Panc1 (cell line): ENCODE data around the gene RGS9. TPM values are rescaled to one million over a fixed set of nuclear protein-coding genes. Genes with fewer than 3 reads are reported as not detected.
"Not testable (repeated sequence)": the region's sequence is repeated elsewhere in the genome, so short reads cannot be mapped to it uniquely, and the experiment has no call there.

Experiments
- ATAC-seq: fragments of 200-7000 bp; cut with Tn5 transposase; 2 replicates; pipeline ENCODE4 v1.9.1; 2020; ENCODE audit warnings: mild to moderate bottlenecking, moderate library complexity
- BruUV-seq: library from RNA; stranded (reverse); fragments of 400-500 nt; replicated peaks from 2 replicates; lab custom pipeline; 2021; lab: Mats Ljungman, UMichigan
- CTCF ChIA-PET: fragments of 300-600 bp; sonication (Branson Sonifier 250); formaldehyde crosslinking; loops from one replicate; lab custom pipeline; 2022; ENCODE audit warnings: antibody characterized with exemption; lab: Charles Lee
- POLR2A ChIA-PET: fragments of 300-600 bp; sonication (Branson Sonifier 250); formaldehyde crosslinking; loops from one replicate; lab custom pipeline; 2022; ENCODE audit warnings: antibody characterized with exemption; lab: Charles Lee
- DNase-seq: peaks from one replicate; pipeline ENCODE4 v3.0.0-alpha.2; 2010; ENCODE audit warnings: low read depth, low spot score
- H3K27ac ChIP-seq: 2 replicates; pipeline ENCODE4 v1.5.1; 2011; ENCODE audit warnings: mild to moderate bottlenecking, low read length, inconsistent platforms
- H3K27me3 ChIP-seq: fragments of 200-500 bp; sonication (Bioruptor generic); 2 replicates; pipeline ENCODE4 v1.6.0; 2014; ENCODE audit warnings: low read length, inconsistent platforms; ENCODE audit not compliant: control insufficient read depth, insufficient read depth
- H3K36me3 ChIP-seq: fragments of 200-500 bp; sonication (Bioruptor generic); 2 replicates; pipeline ENCODE4 v1.5.1; 2014; ENCODE audit warnings: inconsistent platforms, mild to moderate bottlenecking, low read length, moderate library complexity; ENCODE audit not compliant: control insufficient read depth, insufficient read depth
- H3K4me1 ChIP-seq: 2 replicates; pipeline ENCODE4 v1.5.1; 2011; ENCODE audit warnings: inconsistent platforms, mild to moderate bottlenecking, low read length, moderate library complexity; ENCODE audit not compliant: control insufficient read depth, insufficient read depth
- H3K4me3 ChIP-seq, 2 experiments: 2 replicates each; pipeline ENCODE4 v1.5.1; 2011 to 2012; ENCODE audit warnings: low read depth in 2 of 2, low read length in 2 of 2, mild to moderate bottlenecking in 2 of 2, inconsistent platforms in 1 of 2, moderate library complexity in 1 of 2
- H3K9me3 ChIP-seq: fragments of 200-500 bp; sonication (Bioruptor generic); 2 replicates; pipeline ENCODE4 v1.5.1; 2014; ENCODE audit warnings: low read depth, mild to moderate bottlenecking, inconsistent platforms, low read length, moderate library complexity; ENCODE audit not compliant: control insufficient read depth, insufficient read depth
- POLR2AphosphoS5 ChIP-seq: IDR thresholded peaks from 2 replicates; pipeline ENCODE4 v1.6.1; 2012; ENCODE audit warnings: mild to moderate bottlenecking, low read depth, low read length, moderate library complexity
- SIN3A ChIP-seq: IDR thresholded peaks from 2 replicates; pipeline ENCODE4 v1.6.1; 2012; ENCODE audit warnings: low read depth, mild to moderate bottlenecking, low read length, moderate library complexity, borderline replicate concordance; ENCODE audit not compliant: insufficient read depth
- TCF7L2 ChIP-seq: IDR thresholded peaks from 2 replicates; pipeline ENCODE4 v1.6.1; 2011; ENCODE audit warnings: mild to moderate bottlenecking, low read depth, low read length, inconsistent platforms
- in situ Hi-C: cut with HindIII; loops from 2 replicates; pipeline ENCODE4 v1.10.0; 2016; ENCODE audit warnings: low sequenced_read_pairs, low pct_unique_long_range_greater_than_20kb
- intact Hi-C: fragments of 100-400 bp; cut with micrococcal nuclease; formaldehyde crosslinking; loops from one replicate; pipeline ENCODE4 v1.10.0; 2022; ENCODE audit not compliant: unreplicated experiment
- total RNA-seq: library from RNA; stranded (reverse); gene quantifications from one replicate; pipeline ENCODE4 v1.2.1, GENCODE V29; 2021; ENCODE audit not compliant: unreplicated experiment
- TF ChIP-seq, protein P1 (sequence below): fragments of 450-650 bp; IDR thresholded peaks from 2 replicates; pipeline ENCODE4 v1.5.1; 2017; ENCODE audit warnings: mild to moderate bottlenecking
- TF ChIP-seq, protein P2 (sequence below), 2 experiments: IDR thresholded peaks; 2 replicates each; pipeline ENCODE4 v1.6.1; 2011 to 2012; ENCODE audit warnings: low read depth in 2 of 2, control low read depth in 1 of 2, low read length in 1 of 2, mild to moderate bottlenecking in 1 of 2, moderate library complexity in 1 of 2; ENCODE audit not compliant: insufficient read depth in 1 of 2

The RGS9 gene
- total RNA-seq, 1 experiment from 2014 or later = 3.3 TPM

DNA sequence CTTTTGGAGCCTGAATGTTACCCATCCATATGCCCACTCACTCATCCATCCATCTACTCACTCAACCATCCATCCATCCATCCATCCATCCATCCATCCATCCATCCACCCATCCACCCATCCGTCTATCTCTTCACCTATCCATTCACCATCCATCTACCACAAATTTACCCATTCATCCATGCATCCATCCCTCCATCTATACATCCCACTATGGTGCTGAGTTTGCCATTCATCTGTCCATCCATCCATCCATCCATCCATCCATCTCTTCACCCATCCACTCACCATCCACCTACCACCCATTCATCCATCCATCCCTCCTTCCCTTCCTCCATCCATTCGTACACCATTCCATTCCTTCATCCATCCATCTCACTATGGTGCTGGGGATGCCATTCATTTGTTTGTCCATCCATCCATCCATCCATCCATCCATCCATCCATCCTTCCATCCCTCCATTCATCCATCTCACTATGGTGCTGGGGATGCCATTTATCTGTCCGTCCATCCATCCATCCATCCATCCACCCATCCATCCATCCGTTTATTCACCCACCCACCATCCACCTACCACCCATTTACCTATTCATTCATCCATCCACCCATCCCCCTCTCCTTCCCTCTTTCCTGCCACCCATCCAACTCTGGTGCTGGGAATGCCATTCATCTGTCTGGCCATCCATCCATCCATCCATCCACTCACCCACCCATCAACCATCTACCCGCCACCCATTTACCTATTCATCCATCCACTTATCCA is 39.7 kb downstream of the RGS9 start:
- ChIA-PET CTCF (no interaction called here), POLR2A (no interaction called here)
- Histone ChIP-seq H3K4me1 (no peaks in the 10 kb centered on the region), H3K27ac (no peak overlapping the region), H3K4me3 (no peak overlapping the region), H3K27me3 (no peaks in the 10 kb centered on the region), H3K9me3 (no peaks in the 10 kb centered on the region), H3K36me3 (no peaks in the 10 kb centered on the region)
- DNase-seq (no peak), ATAC-seq (no peak)
- intact Hi-C loops (no loop called here), in situ Hi-C loops (no loop called here)
- no TSS peak for BruUV-seq
- TF ChIP-seq TCF7L2 = no peak
- TF ChIP-seq POLR2AphosphoS5 = no peak
- TF ChIP-seq SIN3A = no peak

DNA sequence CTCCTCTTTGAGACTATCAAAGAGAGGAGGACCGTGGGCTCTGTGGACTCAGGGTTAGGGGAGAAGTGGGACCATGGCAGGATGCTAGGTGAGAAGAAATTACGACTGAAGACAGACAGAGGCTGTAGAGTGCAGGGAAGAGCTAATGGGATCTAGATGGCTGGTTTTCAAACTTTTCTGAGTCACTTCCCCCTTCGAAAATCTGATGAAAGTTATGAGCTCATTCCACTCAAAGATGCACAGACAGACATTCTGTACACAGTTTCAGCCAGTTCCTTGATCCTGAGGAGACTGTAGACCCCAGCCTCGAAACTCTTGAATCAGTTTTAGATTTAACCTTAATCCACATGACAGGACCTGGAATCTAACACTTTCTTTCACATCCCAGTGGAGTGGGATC is 40.7 kb downstream of the RGS9 start:
- Histone ChIP-seq H3K4me3 (no peak overlapping the region), H3K4me1 (no peaks in the 10 kb centered on the region), H3K27ac (no peak overlapping the region), H3K36me3 (no peaks in the 10 kb centered on the region), H3K9me3 (no peaks in the 10 kb centered on the region), H3K27me3 (no peaks in the 10 kb centered on the region)
- DNase-seq (no peak), ATAC-seq (no peak)
- TF ChIP-seq SIN3A (no peak), POLR2AphosphoS5 (no peak), TCF7L2 (no peak)
- TF ChIP-seq, protein P1, sequence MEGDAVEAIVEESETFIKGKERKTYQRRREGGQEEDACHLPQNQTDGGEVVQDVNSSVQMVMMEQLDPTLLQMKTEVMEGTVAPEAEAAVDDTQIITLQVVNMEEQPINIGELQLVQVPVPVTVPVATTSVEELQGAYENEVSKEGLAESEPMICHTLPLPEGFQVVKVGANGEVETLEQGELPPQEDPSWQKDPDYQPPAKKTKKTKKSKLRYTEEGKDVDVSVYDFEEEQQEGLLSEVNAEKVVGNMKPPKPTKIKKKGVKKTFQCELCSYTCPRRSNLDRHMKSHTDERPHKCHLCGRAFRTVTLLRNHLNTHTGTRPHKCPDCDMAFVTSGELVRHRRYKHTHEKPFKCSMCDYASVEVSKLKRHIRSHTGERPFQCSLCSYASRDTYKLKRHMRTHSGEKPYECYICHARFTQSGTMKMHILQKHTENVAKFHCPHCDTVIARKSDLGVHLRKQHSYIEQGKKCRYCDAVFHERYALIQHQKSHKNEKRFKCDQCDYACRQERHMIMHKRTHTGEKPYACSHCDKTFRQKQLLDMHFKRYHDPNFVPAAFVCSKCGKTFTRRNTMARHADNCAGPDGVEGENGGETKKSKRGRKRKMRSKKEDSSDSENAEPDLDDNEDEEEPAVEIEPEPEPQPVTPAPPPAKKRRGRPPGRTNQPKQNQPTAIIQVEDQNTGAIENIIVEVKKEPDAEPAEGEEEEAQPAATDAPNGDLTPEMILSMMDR = no peak
- TF ChIP-seq, protein P2, sequence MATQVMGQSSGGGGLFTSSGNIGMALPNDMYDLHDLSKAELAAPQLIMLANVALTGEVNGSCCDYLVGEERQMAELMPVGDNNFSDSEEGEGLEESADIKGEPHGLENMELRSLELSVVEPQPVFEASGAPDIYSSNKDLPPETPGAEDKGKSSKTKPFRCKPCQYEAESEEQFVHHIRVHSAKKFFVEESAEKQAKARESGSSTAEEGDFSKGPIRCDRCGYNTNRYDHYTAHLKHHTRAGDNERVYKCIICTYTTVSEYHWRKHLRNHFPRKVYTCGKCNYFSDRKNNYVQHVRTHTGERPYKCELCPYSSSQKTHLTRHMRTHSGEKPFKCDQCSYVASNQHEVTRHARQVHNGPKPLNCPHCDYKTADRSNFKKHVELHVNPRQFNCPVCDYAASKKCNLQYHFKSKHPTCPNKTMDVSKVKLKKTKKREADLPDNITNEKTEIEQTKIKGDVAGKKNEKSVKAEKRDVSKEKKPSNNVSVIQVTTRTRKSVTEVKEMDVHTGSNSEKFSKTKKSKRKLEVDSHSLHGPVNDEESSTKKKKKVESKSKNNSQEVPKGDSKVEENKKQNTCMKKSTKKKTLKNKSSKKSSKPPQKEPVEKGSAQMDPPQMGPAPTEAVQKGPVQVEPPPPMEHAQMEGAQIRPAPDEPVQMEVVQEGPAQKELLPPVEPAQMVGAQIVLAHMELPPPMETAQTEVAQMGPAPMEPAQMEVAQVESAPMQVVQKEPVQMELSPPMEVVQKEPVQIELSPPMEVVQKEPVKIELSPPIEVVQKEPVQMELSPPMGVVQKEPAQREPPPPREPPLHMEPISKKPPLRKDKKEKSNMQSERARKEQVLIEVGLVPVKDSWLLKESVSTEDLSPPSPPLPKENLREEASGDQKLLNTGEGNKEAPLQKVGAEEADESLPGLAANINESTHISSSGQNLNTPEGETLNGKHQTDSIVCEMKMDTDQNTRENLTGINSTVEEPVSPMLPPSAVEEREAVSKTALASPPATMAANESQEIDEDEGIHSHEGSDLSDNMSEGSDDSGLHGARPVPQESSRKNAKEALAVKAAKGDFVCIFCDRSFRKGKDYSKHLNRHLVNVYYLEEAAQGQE (IDR thresholded peaks at IDR 0.05; ENCODE audit: insufficient read depth in 1 of 2, low read depth in 2 of 2, low read length in 1 of 2) = no peak
- POLR2A ChIA-PET = no interaction called here
- BruUV-seq = no TSS peak
- CTCF ChIA-PET = no interaction called here
- intact Hi-C loops (no loop called here), in situ Hi-C loops (no loop called here)

DNA sequence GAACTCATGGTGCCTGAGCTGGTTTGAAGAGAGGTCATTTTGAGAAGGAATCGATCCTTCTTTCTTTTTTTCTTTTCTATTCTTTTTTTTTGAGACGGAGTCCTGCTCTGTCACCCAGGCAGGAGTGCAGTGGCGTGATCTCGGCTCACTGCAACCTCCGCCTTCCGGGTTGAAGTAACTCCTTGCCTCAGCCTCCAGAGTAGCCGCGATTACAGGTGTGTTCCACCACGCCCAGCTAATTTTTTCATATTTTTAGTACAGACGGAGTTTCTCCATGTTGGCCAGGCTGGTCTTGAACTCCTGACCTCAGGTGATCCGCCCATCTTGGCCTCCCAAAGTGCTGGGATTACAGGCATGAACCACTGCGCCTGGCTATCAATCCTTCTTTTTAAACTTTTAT is 43.1 kb downstream of the RGS9 start:
- H3K4me1 ChIP-seq = not testable (repeated sequence)

DNA sequence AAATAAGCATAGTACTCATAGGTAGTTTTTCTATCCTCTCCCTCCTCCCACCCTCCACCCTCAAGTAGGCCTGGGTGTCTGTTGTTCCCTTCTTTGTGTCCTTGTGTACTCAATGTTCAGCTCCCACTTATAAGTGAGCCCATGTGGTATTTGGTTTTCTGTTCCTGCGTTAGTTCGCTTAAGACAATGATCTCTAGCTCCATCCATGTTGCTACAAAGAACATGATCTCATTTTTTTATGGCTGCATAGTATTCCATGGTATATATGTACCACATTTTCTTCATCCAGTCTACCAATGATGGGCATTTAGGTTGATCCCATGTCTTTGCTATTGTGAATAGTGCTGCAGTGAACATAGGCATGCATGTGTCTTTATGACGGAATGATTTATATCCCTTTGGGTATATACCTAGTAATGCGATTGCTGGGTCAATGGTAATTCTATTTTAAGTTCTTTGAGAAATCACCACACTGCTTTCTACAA is 43.6 kb downstream of the RGS9 start:
- H3K27ac ChIP-seq, intact Hi-C loops, ATAC-seq, H3K4me3 ChIP-seq, H3K27me3 ChIP-seq, H3K4me1 ChIP-seq, BruUV-seq, H3K36me3 ChIP-seq, in situ Hi-C loops, H3K9me3 ChIP-seq, CTCF ChIA-PET, POLR2A ChIA-PET, DNase-seq: not testable (repeated sequence)

More for the DNA sequence above, 43.1 kb downstream of the RGS9 start:
- BruUV-seq, in situ Hi-C loops, H3K27me3 ChIP-seq, H3K27ac ChIP-seq, ATAC-seq, intact Hi-C loops, H3K36me3 ChIP-seq, POLR2A ChIA-PET, H3K4me3 ChIP-seq, CTCF ChIA-PET, H3K9me3 ChIP-seq, DNase-seq: not testable (repeated sequence)
